Measurements from ENCODE around the gene ATAD5.
"Not testable (repeated sequence)": the region's sequence is repeated elsewhere in the genome, so short reads cannot be mapped to it uniquely, and the experiment has no call there.

ATAD5 gene

GRCh38 chr17:30796016-30796415 lies 35.8 kb upstream of the ATAD5 start:
- no peak overlapping the region for H3K4me3 ChIP-seq (ENCODE audit: low read depth, low read length)
- no peak for TF ChIP-seq CTCF (IDR thresholded peaks at IDR 0.05; ENCODE audit: low read depth, low read length)

GRCh38 chr17:30801671-30802070 lies 30.1 kb upstream of the ATAD5 start:
- TF ChIP-seq CTCF (IDR thresholded peaks at IDR 0.05; ENCODE audit: low read depth, low read length): no peak
- H3K4me3 ChIP-seq (ENCODE audit: low read depth, low read length): no peak overlapping the region

GRCh38 chr17:30805944-30806456 lies 25.8 kb upstream of the ATAD5 start:
- H3K4me3 ChIP-seq (ENCODE audit: low read depth, low read length): no peak overlapping the region
- TF ChIP-seq CTCF (IDR thresholded peaks at IDR 0.05; ENCODE audit: low read depth, low read length): no peak

GRCh38 chr17:30807896-30808295 lies 23.9 kb upstream of the ATAD5 start:
- TF ChIP-seq CTCF (IDR thresholded peaks at IDR 0.05; ENCODE audit: low read depth, low read length): no peak
- no peak overlapping the region for H3K4me3 ChIP-seq (ENCODE audit: low read depth, low read length)

- TF ChIP-seq CTCF (IDR thresholded peaks at IDR 0.05; ENCODE audit: low read depth, low read length): no peak
- no peak overlapping the region for H3K4me3 ChIP-seq (ENCODE audit: low read depth, low read length)
These were observed 22.9 kb upstream of the ATAD5 start for GRCh38 chr17:30808785-30809286.

GRCh38 chr17:30809867-30810266 lies 21.9 kb upstream of the ATAD5 start:
- H3K4me3 ChIP-seq (ENCODE audit: low read depth, low read length): no peak overlapping the region
- TF ChIP-seq CTCF (IDR thresholded peaks at IDR 0.05; ENCODE audit: low read depth, low read length): no peak

GRCh38 chr17:30812218-30813177 lies 19.3 kb upstream of the ATAD5 start:
- TF ChIP-seq CTCF (IDR thresholded peaks at IDR 0.05; ENCODE audit: low read depth, low read length): no peak

GRCh38 chr17:30814236-30814635 lies 17.5 kb upstream of the ATAD5 start:
- not testable (repeated sequence) for H3K4me3 ChIP-seq (ENCODE audit: low read depth, low read length)

More at GRCh38 chr17:30812218-30813177, 19.3 kb upstream of the ATAD5 start:
- no peak overlapping the region for H3K4me3 ChIP-seq (ENCODE audit: low read depth, low read length)

GRCh38 chr17:30814860-30815259 lies 16.9 kb upstream of the ATAD5 start:
- not testable (repeated sequence) for H3K4me3 ChIP-seq (ENCODE audit: low read depth, low read length)
